ENCODE results near the gene PATL1.
"Not testable (repeated sequence)": the region's sequence is repeated elsewhere in the genome, so short reads cannot be mapped to it uniquely, and the experiment has no call there.

GRCh38 chr11:59681260-59681725 is 12.5 kb upstream of the PATL1 start:
- TF ChIP-seq, protein P1, sequence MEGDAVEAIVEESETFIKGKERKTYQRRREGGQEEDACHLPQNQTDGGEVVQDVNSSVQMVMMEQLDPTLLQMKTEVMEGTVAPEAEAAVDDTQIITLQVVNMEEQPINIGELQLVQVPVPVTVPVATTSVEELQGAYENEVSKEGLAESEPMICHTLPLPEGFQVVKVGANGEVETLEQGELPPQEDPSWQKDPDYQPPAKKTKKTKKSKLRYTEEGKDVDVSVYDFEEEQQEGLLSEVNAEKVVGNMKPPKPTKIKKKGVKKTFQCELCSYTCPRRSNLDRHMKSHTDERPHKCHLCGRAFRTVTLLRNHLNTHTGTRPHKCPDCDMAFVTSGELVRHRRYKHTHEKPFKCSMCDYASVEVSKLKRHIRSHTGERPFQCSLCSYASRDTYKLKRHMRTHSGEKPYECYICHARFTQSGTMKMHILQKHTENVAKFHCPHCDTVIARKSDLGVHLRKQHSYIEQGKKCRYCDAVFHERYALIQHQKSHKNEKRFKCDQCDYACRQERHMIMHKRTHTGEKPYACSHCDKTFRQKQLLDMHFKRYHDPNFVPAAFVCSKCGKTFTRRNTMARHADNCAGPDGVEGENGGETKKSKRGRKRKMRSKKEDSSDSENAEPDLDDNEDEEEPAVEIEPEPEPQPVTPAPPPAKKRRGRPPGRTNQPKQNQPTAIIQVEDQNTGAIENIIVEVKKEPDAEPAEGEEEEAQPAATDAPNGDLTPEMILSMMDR (IDR thresholded peaks at IDR 0.05): not testable (repeated sequence)
- not testable (repeated sequence) for TF ChIP-seq POLR2A, POLR2AphosphoS5 (IDR thresholded peaks at IDR 0.05)

Data from transverse colon (tissue), 4 donors.